Activated CD4-positive, alpha-beta T cell treated with anti-CD3 and anti-CD28 coated beads, Interleukin-2, amount 50 U/mL, for 48 hours (primary cell): ENCODE data around the gene TRHDE.

Experiments used
- DNase-seq, 2 experiments: peaks; one replicate each; pipeline ENCODE4 v3.0.0-alpha.2; 2020

The TRHDE gene, protein sequence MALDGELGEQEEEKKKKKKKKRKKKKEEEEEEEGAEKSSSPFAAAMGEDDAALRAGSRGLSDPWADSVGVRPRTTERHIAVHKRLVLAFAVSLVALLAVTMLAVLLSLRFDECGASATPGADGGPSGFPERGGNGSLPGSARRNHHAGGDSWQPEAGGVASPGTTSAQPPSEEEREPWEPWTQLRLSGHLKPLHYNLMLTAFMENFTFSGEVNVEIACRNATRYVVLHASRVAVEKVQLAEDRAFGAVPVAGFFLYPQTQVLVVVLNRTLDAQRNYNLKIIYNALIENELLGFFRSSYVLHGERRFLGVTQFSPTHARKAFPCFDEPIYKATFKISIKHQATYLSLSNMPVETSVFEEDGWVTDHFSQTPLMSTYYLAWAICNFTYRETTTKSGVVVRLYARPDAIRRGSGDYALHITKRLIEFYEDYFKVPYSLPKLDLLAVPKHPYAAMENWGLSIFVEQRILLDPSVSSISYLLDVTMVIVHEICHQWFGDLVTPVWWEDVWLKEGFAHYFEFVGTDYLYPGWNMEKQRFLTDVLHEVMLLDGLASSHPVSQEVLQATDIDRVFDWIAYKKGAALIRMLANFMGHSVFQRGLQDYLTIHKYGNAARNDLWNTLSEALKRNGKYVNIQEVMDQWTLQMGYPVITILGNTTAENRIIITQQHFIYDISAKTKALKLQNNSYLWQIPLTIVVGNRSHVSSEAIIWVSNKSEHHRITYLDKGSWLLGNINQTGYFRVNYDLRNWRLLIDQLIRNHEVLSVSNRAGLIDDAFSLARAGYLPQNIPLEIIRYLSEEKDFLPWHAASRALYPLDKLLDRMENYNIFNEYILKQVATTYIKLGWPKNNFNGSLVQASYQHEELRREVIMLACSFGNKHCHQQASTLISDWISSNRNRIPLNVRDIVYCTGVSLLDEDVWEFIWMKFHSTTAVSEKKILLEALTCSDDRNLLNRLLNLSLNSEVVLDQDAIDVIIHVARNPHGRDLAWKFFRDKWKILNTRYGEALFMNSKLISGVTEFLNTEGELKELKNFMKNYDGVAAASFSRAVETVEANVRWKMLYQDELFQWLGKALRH

DNA sequence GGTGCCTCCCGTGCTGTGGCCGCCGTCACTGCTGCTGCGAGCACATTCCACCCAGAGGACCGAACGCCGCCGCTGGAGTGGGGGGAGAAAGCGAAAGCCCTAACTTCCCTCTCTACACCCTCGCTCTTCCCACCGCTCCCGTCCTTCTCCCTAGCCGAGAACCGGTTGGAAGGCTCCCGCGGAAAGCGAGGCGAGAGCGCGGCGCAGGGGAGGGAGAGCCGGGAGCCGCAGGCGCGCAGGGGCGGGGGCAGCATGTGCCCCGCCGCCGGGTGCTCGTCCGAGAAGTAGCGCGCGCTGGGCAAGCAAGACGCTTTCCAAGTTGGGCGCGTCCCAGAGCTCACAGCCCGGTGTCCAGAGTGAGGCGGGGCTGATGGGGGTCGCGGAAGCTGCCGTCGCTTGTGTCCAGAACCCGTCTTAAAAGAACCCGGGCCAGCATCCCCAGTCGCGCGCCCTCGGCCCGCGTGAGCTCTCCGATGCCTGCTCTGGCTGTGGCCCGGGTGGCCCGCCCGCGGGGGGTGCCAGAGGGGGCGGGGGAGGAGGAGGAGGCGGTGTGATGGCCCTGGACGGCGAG is at the start of gene TRHDE:
Gene TRHDE, plus strand, starts transcription at position 280 of the 571 bp plus-strand sequence. Its CDS starts 274 bp downstream, at position 554.
- DNase-seq: no peak

- DNase-seq: no peak
These were observed 45.7 kb upstream of the TRHDE start for GRCh38 chr12:72226510-72226909.

DNA sequence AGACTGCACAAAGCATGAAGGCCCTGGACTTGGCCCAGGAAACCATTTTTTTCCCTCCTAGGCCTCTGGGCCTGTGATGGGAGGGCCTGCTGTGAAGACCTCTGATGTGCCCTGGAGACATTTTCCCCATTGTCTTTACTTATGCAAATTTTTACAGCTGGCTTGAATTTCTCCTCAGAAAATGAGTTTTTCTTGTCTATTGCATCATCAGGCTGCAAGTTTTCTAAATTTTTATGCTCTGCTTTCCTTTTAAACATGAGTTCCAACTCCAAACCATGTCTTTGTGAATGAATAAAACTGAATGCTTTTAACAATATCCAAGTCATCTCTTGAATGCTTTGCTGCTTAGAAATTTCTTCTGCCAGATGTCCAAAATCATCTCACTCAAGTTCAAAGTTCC is 43.7 kb upstream of the TRHDE start:
- DNase-seq: no peak

- DNase-seq: no peak
These were observed 41.6 kb upstream of the TRHDE start for GRCh38 chr12:72230589-72230988.

- DNase-seq: no peak
These were observed 37.3 kb upstream of the TRHDE start for GRCh38 chr12:72234886-72235285.

DNA sequence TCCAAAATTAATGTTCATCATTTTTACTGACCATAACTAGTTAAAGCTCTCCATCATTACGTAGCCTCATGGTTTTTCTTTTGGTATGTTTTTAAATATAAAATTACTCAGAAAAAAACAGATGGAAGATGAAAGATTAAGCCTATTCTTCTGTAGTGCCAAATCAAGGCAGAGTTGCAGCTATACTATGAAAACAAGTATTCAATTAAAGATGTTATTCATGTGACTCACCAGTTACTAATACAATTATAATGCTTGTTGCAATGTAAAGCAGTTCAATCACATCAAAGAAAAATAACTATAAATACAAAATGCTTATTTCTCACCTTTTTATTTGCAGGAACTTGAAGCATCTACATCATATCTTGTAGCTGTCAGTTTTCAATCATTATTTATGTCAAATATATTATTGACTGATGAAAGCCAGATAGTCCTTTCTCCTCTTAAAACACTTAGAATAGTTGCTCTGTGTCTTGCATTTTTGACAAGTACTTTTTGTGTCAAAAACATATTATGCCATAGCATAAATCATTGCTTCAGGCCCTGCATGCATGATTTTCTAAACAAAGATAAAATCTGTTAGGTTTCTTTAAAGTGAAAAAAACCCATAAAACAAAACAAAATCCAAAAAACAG is 36.0 kb upstream of the TRHDE start:
- DNase-seq: no peak

GRCh38 chr12:72241552-72241951 is 30.6 kb upstream of the TRHDE start:
- no peak for DNase-seq

GRCh38 chr12:72242946-72243345 is 29.2 kb upstream of the TRHDE start:
- no peak for DNase-seq

DNA sequence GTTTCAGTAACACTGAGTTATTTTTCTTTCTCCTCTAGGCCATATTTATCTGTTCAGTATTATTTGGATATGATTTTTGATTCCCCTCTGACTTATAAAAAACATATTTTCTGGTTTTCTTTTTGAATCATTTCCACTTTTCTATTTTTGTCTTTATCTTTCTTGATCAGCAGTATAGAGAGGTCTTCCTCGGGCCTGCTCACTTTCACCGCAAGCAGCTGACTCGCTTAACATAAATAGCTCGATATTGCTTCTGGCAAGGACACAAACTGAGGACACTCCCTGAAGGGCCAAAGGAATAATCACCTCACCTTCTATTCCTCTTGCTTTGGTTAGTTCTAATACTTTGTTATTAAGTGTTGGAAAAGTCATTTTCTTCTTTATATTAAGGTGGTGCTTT is 25.8 kb upstream of the TRHDE start:
- DNase-seq: no peak

GRCh38 chr12:72250346-72250745 is 21.8 kb upstream of the TRHDE start:
- DNase-seq: no peak

- no peak for DNase-seq
These were observed 15.4 kb upstream of the TRHDE start for GRCh38 chr12:72256725-72257124.

GRCh38 chr12:72261885-72262284 is 10.3 kb upstream of the TRHDE start:
- no peak for DNase-seq

GRCh38 chr12:72264548-72265175 is 7.5 kb upstream of the TRHDE start:
- DNase-seq: no peak

GRCh38 chr12:72267974-72268373 is 4.2 kb upstream of the TRHDE start:
- DNase-seq: no peak

- DNase-seq: no peak
These were observed 3.8 kb upstream of the TRHDE start for GRCh38 chr12:72268386-72268785.

GRCh38 chr12:72269491-72269890 is 2.7 kb upstream of the TRHDE start:
- no peak for DNase-seq

DNA sequence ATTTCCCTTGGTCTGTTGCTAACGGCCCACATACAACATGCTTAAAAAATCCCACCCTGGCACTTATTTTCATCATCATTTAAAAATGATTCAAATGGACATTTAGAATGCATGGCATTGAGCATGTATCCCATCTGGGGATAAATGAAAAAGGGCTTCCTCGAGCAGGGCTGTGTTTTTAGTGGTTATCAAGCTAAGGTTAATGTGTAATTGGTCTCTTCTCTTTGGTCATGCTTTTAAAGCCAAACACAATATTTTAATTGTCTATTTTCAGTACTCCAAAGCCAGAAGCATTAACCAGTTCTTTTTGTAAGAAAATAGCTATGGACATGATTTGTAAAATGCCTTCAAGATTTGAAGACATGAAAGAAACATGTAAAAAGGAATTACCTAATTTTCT is 1.9 kb upstream of the TRHDE start:
- DNase-seq: no peak

DNA sequence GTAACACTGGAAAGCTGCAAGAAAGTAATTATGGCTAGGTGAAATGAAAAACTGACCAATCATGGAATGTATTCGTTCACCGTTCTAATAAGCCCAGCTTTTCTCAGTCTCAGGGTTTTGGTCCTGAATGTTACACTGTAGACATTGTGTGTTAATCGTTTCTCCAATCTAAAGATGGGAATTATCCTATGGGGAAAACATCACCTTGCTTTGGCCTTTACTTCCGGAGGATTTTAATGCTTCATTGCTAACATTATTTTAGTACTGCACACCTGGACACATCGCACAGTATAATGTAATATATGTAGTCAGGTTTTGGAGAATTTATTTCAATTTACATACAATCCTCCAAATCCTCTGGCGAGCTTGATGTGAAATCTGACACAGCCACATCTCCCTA is 1.2 kb upstream of the TRHDE start:
- DNase-seq: no peak

DNA sequence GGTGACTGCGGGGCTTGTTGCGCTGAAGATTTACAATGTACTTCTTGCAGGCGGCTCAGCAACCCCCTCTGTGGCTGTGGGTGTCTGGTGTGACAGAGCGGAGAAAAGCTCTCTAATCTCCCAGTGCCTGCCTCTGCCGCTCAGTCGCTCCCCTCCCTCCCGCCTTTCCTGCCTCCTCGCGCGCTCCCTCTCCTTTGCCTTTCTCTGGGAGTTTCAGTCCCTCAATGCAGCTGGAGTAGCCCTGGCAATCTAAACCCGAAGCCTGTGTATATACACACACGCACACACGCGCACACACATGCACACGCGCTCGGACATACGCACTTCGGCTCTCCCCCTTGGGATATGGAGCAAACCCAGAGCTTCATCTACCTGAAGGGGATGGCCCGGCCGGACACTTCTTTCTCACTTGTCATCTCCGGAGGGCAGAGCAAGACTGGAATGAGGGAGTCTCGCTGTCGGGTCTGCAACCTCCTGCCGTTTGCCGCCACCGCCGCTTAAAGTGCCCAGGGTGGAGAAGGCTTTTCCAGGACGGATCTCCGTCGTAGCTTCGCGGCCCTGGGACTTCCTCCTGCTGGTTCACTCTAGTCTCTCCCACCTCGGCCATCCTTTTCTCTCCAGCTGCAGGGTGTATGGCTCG is 599 bp upstream of the TRHDE start:
- DNase-seq: no peak

GRCh38 chr12:72272731-72273498 is 745 bp downstream of the TRHDE start:
- no peak for DNase-seq

GRCh38 chr12:72273499-72273837 is 1.3 kb downstream of the TRHDE start:
- DNase-seq: no peak
